Lower leg skin (tissue), 4 donors: ENCODE measurements around the gene IRS1. TPM values are rescaled to one million over a fixed set of nuclear protein-coding genes. Genes with fewer than 3 reads are reported as not detected.

ENCODE experiments used
- DNase-seq, 2 donors: peaks; one replicate each; pipeline ENCODE4 v3.0.0-alpha.2; 2019; ENCODE audit warnings: low spot score in 2 of 2
- H3K4me3 ChIP-seq: fragments of 200-600 bp; sonication (generic); 2 replicates; pipeline ENCODE4 v1.5.1; 2017; ENCODE audit warnings: mild to moderate bottlenecking, low read depth; ENCODE audit not compliant: poor library complexity, severe bottlenecking
- POLR2A ChIP-seq, 2 donors: fragments of 450-650 bp; IDR thresholded peaks; one replicate each; pipeline ENCODE4 v1.6.1; 2016 to 2017; ENCODE audit warnings: antibody characterized with exemption in 2 of 2, mild to moderate bottlenecking in 1 of 2, moderate library complexity in 1 of 2
- WGBS, 2 donors: methylation state at CpG; one replicate each; pipeline ENCODE4 v1.1.5; 2018; 5-methylcytosine and 5-hydroxymethylcytosine counted together
- intact Hi-C: fragments of 100-400 bp; cut with DNase I; formaldehyde crosslinking; loops from one replicate; pipeline ENCODE4 v1.15.0; 2023; ENCODE audit warnings: low total_unique reads
- total RNA-seq, 4 donors: library from RNA; depleted of rRNA; stranded (reverse); fragments of >200 nt; gene quantifications; one replicate each; pipeline ENCODE4 v1.1.0, GENCODE V29; 2016
- TF ChIP-seq, protein P1 (sequence below), 3 donors: fragments of 450-650 bp; IDR thresholded peaks; one replicate each; pipeline ENCODE4 v1.5.1; 2016; ENCODE audit warnings: antibody characterized with exemption in 3 of 3, mild to moderate bottlenecking in 3 of 3, moderate library complexity in 2 of 3

IRS1 gene
- total RNA-seq, 4 donors from 2014 or later: 16.9 to 55.0 (median 25.4) TPM

DNA sequence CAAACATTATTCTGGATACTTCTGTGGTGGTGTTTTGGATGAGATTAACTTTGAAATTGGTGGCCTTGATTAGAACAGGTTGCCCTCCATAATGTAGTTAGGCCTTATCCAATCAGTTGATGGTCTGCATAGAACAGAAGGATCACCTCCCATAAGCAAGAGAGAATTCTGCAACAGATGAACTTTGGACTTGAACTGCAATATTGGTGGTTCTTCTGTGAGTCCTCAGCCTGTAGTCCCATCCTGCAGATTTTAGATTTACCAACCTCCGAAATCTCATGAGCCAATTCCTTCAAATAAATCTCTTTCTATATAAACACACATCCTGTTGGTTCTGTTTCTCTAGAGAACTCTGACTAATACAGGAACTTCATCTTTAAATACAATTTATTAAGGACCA lies 81.9 kb downstream of the IRS1 start:
- no peak for DNase-seq
- intact Hi-C loops: no loop called here
- TF ChIP-seq, protein P1, sequence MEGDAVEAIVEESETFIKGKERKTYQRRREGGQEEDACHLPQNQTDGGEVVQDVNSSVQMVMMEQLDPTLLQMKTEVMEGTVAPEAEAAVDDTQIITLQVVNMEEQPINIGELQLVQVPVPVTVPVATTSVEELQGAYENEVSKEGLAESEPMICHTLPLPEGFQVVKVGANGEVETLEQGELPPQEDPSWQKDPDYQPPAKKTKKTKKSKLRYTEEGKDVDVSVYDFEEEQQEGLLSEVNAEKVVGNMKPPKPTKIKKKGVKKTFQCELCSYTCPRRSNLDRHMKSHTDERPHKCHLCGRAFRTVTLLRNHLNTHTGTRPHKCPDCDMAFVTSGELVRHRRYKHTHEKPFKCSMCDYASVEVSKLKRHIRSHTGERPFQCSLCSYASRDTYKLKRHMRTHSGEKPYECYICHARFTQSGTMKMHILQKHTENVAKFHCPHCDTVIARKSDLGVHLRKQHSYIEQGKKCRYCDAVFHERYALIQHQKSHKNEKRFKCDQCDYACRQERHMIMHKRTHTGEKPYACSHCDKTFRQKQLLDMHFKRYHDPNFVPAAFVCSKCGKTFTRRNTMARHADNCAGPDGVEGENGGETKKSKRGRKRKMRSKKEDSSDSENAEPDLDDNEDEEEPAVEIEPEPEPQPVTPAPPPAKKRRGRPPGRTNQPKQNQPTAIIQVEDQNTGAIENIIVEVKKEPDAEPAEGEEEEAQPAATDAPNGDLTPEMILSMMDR (IDR thresholded peaks at IDR 0.05): no peak
- TF ChIP-seq POLR2A (IDR thresholded peaks at IDR 0.05): no peak
- WGBS, 2 donors: 96 to 100% methylated on average over 1 of the region's 1 CpG
- no peak overlapping the region for H3K4me3 ChIP-seq

DNA sequence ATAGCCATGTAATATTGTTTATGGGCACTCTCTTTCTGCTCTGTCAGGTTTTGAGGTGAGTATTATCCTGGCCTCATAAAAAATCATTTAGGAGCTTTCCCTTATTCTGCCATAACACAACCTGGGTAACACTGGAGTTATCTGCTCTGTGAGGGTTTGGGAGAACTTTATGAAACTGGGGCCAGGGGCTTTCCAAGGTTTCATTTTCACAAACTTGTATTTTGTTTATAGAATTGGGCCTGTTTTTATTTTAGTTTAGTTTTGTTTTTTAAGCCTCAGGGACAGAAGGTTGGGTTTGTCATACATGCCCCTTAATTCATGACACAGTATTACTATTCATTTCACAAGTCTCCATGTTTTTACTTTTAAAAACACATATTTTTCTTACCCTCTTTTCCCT lies 83.5 kb downstream of the IRS1 start:
- H3K4me3 ChIP-seq: no peak overlapping the region
- intact Hi-C loops: no loop called here
- TF ChIP-seq, protein P1 (IDR thresholded peaks at IDR 0.05): no peak
- no peak for TF ChIP-seq POLR2A (IDR thresholded peaks at IDR 0.05)
- DNase-seq: no peak

DNA sequence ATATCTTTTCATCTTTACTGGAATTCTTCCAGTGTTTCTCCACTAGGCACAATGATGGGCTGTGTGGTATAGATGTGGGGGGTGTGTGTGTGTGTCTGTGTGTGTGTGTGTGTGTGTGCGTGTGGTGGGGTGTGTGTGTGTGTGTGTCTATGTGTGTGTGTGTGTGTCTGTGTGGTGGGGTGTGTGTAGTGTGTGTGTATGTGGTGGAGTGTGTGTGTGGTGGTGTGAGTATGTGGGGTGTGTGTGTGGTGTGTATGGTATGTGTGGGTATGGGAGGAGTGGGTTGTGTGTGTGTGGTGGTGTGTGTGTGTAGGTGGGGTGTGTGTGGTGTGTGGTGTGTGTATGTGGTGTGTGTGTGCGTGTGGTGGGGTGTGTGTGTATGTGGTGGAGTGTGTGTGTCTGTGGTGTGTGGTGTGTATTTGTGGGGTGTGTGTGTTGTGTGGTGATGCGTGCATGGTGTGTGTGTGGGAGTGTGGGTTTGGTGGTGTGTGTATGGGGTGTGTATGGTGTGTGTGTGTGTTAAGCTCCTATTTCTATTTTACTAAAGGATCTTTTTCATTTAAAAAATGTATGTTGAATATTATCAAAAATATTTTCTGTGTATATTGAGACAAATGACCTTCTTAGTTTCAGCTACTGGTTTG lies 84.2 kb downstream of the IRS1 start:
- DNase-seq: no peak

DNA sequence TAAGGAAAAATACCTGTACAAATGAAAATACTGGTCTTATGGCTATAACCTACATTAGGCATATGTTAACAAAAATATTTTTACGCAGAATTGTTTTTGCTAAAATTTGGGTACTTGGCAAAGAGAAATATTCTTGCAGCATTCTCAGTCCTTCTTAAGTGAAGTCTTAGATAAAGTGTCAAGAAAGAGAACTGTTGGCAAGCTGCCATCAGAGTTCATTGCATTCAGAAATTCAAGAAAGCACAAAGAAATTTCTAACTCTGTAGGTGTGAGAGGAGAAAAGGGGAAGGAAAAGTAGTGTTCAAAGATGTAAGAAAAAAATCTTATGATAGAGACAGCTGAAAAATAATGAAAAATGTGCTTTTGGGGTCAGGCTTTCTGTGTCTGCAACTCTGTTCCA lies 86.7 kb downstream of the IRS1 start:
- no peak for TF ChIP-seq POLR2A (IDR thresholded peaks at IDR 0.05)
- TF ChIP-seq, protein P1 (IDR thresholded peaks at IDR 0.05): no peak

More for the DNA sequence above, 84.2 kb downstream of the IRS1 start:
- intact Hi-C loops: no loop called here
- no peak for TF ChIP-seq POLR2A (IDR thresholded peaks at IDR 0.05)
- TF ChIP-seq, protein P1 (IDR thresholded peaks at IDR 0.05): no peak
- no peak overlapping the region for H3K4me3 ChIP-seq
- WGBS, 2 donors: 80 to 85% methylated on average over 3 of the region's 3 CpGs

DNA sequence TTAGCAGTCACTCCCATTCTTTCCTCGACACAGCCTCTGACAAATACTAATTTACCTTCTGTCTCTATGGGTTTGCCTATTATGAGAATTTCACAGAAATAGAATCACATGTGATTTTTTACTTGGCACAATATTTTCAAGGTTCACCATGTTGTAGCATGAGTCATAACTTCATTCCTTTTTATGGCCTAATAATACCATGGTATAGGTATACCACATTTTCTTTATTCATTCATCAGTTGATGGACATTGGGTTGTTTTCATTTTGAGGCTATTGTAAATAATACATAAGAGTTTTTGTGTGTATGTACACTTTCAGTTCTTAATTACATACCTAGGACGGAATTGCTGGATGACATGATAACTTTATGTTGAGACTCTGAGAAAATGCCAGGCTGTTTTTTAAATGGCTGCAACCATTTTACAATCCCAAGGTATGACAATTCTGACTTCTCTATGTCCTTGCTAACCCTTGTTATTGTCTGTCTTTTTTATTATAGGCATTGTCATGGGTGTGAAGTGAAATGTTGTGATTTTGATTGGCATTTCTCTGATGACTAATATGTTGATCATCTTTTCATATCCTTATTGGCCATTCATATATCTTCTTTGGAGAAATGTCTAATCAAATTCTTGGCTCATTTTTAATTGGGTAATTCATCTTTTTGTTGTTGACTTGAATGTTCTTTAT lies 87.9 kb downstream of the IRS1 start:
- H3K4me3 ChIP-seq: no peak overlapping the region
- 92 to 94% methylated on average over 2 of the region's 2 CpGs for WGBS, 2 donors
- DNase-seq: no peak
- intact Hi-C loops: no loop called here
- TF ChIP-seq, protein P1 (IDR thresholded peaks at IDR 0.05): no peak
- TF ChIP-seq POLR2A (IDR thresholded peaks at IDR 0.05): no peak

More for the DNA sequence above, 86.7 kb downstream of the IRS1 start:
- intact Hi-C loops: no loop called here
- H3K4me3 ChIP-seq: no peak overlapping the region
- DNase-seq: no peak
- 95 to 100% methylated on average over 1 of the region's 1 CpG for WGBS, 2 donors
